Measurements from ENCODE around the gene CDH23.
A peak's percentile ranks its signal among the peaks of the same experiment; 100 is the strongest.
"Not testable (repeated sequence)": the region's sequence is repeated elsewhere in the genome, so short reads cannot be mapped to it uniquely, and the experiment has no call there.

The CDH23 gene

DNA sequence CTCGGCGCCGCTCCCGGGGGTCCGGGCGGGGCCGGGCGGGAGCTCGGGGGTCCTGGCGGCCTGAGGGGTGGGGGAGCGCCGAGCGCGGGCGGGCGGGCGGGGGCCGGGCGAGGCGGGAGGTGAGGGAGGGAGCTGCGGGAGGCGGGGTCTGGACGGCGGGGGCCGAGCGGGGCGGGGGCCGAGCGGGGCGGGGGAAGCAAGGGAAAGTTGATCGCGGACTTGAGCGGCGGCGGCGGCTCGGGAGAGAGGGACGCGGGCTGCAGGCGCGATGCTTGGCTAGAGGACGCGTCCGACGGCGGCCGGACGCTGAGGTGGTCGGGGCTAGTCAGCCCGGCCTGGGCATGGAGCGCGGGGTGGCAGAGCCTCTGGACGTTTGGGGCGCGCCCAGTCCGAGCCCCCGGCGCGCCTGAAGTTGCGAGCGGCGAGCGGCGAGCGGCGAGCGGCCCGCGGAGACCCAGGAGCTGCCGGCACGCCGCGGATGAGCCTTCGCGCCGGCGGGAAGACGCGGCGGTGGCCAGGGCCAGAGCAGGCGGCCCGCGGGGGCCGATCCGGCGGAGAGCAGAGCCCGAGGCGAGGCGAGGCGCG lies at the start of gene CDH23:
Gene CDH23, plus strand, starts transcription at position 210 of the 585 bp plus-strand sequence. CDS start 42,912 bp downstream, outside the sequence.
- DNase-seq = no peak

DNA sequence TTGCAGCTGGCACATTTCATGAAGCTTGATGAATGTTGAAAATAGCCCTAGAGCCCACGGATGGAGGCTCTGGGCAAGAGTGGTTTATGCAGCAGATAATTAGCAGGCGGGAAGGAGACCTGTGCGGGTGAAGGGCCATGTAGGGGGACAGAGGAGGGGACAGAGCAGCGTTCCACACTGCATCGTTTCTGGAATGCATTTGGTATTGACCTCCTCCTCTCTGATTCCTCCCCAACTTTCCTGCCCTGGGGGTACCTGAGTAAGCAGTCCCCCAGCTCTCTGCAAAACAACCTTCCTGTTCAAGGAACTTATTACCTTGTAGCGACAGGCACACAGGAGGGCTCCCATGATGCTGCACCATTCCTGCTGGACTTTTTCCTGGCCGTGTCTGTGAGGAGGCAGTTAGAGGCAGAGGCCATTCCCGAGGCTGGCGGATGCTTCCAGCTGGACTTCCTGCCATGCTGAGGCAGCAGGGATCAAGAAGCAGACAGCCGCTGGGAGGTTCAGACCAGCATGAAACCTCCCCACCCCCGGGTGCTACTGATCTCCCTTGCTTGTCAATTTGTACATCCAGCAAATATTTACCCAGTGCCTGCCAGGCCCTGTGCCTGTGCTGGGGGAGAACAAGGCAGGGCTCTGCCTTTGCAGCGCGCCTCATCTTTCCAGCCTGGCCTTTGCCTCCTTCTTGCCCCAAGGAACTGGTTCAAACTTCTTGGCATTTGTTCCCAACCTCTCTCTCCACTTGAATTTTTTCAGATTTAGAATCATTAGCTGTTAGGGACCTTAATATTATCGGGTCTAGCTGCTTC lies 48.9 kb upstream of the CDH23 start:
- no peak for DNase-seq

DNA sequence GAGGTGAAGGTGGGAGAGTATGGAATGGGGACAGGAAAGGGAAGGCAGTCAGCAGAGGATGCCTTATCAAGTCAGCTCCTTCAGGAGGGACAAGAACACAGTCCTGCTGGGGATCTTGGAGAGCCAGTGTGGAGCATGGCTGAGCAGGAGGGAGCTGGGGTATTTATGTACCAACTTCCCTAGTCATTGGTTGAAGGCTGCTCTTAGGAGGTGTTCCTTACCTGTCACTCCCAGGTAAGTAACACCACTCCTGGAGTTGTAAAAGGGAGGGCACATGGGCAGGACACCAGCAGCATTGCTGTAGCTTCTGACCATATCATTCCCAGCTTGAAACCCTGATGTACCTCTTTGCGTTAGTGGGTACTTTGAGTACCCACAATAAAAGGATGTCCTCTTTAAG lies 47.9 kb upstream of the CDH23 start:
- no peak for DNase-seq

DNA sequence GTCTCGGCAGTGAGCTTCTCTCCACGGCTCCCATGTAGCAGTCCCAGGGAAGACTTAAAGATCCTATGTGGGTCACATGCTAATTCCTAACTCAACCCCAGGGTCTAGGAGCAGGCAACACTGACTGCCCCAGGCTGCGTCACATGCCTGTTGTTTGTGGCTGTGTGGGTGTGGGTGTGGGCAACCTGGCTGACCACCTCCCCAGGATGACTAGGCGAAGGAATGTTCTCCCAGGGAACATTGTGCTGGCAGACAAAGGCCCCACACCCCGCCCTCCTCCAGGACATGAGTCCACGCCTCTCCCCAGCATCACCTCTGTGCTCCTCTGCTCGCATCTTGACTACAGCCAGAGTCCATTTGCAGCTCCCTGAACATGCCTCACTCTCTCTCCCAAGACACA lies 47.3 kb upstream of the CDH23 start:
- DNase-seq = no peak

DNA sequence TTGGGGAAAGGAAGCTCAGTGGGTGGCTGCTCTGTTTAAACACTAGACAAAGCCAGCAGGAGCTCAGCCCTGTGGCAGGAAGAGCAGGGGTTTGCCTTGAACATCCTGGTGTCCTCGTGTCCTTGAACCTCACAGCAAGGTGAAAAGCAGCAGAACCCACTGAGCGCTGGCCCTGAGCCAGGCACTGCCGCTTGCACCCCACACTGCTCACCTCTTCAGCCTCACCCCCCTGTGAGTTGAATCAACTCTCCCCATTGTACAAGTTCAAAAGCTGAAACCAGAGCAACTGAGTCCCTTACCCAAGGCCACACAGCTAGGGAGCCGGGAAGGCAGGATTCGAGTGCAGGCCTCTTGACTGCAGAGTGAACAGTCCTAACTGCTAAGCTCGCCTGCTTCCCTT lies 45.6 kb upstream of the CDH23 start:
- DNase-seq = no peak

DNA sequence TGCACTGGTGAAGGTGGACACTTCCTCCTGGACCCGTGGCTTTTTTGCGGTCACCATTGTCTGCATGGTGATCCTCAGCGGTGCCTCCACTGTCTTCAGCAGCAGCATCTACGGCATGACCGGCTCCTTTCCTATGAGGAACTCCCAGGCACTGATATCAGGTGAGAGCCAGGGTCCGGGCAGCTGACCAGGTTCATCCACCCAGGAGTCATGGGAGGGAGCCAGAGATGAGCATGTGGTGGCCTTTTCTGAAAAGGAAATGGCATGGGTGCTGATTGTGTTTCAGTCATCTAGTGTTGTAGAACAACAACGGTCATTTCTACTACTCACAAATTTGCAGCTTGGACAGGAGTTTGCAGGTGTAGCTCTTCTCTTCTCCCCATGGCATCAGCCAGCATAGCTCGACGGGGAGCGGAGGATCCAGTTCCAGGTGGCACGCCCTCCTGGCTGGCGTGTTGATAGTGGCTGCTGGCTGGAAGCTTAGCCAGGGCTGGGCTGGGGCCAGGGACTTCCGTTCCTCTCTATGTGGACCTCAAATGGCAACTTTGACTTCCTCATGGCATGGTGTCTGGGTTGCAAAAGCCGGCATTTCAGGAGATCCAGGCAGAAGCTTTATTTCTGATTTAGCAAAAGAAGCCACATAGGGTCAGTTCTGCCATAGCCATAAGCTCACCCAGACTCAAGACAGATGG lies 44.9 kb upstream of the CDH23 start:
- DNase-seq = no peak

DNA sequence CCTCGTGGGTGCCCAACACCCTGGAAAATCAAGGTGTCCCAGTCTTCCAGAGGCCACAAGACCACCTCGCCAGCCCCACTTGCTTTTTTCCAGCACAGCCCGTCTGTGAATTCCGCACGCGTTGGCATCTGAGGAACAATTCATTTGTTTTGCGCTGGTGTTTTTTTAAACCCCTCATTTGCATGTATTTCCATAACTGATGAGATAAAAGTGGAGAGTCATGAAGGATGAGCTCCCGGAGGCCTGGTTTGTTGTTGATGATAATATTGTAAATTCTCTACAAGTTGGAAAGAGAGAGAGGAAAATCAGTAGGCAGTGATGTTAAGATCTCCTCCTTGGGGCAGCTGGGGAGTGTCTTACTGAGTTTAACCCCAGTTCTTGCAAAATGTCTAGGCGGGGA lies 43.1 kb upstream of the CDH23 start:
- DNase-seq = no peak

DNA sequence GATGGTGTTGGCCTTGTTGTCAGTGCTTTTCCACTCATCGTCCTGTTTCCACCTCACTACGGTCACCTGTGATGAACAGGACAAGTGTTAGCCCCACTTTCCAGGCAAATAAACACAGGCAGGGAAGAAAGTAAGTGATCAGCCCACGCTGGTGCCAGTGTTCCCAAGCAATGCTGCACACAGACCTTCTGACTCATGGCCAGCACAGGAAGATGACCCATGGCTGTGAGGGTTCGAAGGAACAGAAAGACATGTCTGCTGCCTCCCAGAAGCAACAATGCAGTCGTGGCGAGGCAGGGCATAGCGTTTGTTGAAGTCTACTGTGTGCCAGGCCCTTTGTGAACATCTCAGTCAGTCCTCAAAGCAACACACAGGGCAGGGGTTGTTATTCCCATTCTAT lies 41.9 kb upstream of the CDH23 start:
- no peak for DNase-seq

DNA sequence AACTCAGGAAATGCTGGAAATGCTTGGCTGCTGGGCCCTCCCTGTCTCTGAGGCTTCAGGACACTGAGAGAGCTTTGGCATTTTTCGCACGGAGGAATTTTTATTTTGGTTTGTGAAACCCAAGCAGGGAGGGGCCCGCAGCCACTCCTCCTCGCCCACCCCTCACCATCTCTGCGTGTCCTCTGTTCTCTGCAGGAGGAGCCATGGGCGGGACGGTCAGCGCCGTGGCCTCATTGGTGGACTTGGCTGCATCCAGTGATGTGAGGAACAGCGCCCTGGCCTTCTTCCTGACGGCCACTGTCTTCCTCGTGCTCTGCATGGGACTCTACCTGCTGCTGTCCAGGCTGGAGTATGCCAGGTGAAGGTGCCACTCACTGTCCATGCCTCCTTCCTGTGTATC lies 40.8 kb upstream of the CDH23 start:
- DNase-seq = no peak

DNA sequence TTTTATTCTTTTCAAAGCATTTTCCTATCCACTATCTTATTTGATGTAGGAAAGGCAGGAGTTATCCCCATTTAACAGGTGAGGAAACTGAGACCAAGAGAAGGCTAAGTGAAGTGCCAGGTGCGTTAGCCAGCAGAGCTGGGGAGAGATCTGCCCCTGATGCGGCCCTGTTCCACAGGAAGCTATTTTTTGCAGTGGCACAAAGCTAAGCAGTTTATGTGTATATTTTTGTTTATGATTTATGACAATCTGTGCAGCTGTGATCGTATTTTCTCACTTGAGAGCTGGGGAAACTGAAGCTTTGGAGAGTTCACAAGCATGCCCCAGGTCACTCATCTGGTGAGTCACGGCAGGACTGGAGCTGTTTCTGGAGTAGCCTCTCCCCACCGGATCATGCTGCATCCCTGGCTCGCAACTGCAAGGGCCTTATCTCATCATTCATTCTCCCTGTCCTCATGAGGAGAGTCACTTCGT lies 38.9 kb upstream of the CDH23 start:
- no peak for DNase-seq

DNA sequence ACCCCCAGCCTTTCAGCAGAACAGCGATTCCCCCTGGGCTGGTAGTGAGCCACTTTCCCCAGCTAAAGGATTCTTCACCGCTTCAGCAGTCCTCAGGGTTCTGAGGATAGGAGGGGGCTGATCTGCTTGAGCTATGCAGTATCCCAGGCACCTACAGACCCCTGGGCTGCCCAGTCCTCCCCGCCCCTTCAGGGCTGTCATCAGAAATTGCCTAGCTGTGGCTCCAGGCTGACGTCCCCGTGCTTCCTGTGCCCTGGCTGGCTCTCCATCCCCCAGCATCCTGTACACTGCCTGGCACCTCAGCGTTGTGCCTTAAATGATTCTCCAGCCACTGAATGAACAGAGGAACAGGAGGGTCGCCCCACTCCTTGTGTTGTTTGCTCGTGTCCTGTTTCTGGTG lies 38.4 kb upstream of the CDH23 start:
- DNase-seq = no peak

DNA sequence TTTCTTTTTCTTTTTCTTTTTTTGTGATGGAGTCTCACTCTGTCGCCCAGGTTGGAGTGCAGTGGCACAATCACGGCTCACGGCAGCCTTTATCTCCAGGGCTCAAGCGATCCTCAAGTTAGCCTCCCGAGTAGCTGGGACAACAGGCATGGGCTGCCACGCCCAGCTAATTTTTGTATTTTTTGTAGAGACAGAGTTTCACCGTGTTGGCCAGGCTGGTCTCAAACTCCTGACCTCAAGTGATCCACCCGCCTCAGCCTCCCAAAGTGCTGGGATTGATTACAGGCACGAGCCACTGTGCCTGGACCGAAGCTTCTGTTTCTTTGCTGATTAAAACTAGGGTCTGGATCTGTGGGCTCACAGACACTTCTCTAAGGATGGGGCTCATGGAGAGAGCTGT lies 37.8 kb upstream of the CDH23 start:
- not testable (repeated sequence) for DNase-seq

DNA sequence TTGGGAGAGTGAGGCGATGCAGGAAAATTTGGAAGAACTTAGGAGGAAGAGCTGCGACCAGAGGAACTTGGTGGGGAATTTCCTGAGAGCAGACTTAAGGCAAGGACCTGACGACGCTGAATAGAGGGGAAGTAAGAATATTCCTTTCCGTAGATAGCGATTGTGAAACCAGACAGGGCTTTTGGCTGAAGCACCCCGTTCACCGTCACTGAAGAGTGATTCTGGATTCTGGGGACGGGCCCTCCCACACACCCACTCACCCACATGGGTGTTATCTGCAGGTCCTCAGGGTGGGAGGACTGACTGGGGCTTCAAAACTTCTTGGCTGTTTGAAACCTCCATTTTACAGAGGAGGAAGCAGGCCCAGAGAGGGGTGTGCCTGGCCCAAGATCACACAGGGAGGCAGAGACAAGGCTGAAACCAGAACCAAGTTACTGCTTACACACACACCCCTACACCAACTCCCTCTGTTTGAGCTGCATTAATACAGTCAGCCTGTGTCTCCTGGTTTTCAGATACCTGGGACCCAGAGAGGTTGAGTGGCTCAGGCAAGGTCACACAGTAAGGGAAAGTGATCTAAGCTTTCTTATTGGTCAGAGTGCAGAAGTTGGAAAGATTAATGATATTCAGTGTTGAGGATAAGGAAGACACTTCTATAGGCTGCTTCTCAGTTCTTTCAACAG lies 37.2 kb upstream of the CDH23 start:
- no peak for DNase-seq

DNA sequence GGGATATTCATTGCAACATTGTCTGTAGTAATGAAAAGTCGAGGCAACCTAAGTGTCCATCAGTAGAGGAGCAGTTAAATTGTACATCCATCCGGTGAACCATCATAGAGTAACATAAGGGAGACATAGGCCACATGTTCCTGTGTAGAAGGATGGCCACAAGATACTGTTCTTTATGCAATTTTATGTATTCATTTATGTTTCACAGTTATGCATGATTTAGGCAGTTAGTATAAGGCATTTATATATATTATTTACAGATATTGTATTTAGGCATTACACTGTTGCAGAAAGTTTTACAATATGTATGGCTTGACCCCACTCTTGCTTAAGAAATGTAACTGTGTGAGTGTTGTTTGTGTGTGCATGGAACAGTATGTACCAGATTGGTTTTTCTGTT lies 36.0 kb upstream of the CDH23 start:
- no peak for DNase-seq

DNA sequence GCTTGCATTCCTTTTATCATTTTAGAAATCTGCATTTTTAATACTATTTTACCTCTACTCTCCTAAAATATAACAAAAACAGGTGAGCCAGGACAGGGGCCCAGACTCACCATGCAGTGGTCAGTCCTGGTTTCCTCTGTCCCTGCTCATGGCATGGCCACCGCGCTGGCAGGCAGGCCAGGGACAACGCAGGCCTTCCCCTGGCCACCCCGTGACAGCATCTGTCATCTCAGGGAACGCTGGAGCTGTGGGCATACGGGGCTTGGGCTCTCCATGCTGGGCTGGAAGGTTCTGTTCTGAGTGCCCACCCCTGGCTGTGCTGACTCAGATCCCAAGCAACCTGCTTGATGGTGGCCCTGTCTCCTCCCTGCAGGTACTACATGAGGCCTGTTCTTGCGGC lies 35.1 kb upstream of the CDH23 start:
- no peak for DNase-seq

DNA sequence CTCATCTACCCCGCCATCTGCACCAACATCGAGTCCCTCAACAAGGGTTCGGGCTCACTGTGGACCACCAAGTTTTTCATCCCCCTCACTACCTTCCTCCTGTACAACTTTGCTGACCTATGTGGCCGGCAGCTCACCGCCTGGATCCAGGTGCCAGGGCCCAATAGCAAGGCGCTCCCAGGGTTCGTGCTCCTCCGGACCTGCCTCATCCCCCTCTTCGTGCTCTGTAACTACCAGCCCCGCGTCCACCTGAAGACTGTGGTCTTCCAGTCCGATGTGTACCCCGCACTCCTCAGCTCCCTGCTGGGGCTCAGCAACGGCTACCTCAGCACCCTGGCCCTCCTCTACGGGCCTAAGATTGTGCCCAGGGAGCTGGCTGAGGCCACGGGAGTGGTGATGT lies 34.6 kb upstream of the CDH23 start:
- no peak for DNase-seq

DNA sequence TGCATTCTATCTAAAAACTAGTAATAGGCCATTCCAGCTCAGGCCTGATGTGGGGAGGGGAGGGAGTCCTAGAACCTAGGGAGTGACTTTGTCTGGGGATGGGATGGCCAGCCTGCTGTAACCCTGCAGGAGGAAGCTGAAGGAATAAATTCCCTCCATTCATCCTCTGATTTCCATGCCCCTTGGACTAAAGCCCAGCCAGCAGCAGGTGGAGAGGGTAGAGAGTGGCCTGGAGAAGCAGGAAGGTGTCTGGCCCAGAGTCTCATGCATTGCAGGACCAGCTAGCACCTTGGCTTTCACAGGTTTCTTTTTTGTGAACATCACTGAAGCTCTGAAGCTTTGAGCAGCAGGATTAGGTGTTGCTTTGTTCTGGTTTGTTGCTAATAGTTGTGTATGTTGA lies 32.8 kb upstream of the CDH23 start:
- peak; percentile 27 for DNase-seq

DNA sequence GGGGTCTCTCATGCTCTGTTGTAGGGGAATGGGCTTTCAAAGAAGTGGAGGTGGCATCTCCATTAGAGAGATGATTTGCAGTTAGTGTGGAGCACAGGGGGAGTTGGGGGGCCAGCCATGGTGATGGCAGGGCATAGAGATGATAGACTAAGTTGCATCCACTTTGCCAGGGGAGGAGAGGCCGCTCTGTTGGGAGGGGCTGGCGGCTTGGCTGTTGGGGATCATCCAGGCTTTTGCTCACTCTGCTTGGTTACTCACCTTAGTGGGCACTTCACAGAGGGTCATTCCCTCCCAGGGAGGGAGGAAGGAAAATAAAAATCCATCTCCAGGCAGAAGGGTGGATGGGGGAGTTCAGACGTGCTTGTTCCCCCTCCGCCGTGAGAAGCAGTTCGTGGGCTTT lies 31.4 kb upstream of the CDH23 start:
- no peak for DNase-seq

DNA sequence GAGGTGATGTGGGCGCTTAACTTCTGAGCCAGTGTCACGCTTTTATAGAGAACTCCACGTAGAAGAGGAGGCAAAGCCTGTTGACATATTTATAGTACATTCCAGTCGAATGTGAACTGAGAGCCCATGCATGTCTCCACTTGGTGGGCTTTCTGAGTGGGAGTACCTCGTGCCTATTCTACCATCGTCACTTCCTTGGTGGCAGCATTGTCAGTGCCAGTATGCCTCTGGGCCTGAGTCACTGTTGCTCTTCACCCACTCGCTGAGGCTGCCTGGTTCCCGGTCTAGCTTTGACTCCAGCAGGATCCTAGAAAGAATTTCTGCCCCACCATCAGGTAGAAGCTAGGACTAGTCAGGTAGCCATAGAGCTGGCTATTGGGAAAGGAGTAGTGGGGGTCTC lies 30.0 kb upstream of the CDH23 start:
- DNase-seq = no peak

DNA sequence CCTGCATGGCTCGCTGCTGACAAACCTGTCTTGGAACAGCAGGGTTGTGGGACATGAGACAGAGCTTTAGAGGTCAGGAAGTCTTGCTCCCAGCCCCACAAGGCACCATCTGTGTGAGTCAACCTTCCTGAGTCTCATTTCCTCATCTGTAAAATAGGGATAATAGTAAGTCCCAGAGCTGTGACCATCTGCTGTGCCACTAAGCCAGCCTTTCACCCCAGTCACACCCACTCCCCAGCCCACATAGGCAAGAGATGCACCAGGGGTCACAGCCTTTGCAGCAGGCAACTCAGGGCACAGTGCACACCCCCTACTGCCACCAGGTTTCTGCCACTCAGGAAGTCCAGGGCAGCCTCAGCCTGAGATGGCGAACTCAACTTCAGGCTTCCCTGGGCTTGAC lies 29.4 kb upstream of the CDH23 start:
- DNase-seq = no peak

DNA sequence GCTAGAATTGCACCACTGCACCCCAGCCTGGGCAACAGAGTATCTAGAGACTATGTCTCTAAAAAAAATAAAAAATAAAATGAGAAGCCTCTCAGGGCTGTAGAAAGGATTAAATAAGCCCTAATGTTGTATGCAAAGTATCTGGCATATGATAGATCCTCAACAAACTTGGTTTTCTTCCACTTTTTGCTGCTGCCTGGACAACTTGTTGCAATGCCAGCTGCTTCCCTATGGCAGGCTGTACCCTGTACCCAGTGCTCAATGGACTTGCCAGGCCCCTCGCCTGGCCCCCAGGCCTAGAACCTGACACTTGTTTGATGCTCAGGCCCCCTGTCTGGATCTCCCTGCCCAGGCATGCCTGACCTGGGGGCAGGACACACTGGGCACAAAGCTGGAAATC lies 28.5 kb upstream of the CDH23 start:
- DNase-seq = no peak

DNA sequence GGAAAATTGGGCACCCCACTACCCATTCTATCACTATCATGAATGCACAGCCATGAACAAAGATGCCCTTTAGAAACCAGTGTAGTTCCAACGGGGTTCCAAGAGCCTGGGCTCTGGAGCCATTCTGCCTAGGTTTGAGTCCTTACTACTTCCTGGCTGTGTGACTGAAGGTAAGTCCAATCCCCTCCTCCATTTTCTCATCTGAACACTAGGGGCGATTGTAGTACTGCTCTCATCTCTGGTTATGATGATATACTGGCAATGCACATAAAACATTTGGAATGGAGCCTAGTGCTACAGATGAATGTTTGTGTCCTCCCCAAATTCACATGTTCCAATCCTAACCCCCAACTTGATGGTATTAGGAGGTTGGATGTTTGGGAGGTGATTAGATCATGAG lies 28.1 kb upstream of the CDH23 start:
- DNase-seq = no peak

DNA sequence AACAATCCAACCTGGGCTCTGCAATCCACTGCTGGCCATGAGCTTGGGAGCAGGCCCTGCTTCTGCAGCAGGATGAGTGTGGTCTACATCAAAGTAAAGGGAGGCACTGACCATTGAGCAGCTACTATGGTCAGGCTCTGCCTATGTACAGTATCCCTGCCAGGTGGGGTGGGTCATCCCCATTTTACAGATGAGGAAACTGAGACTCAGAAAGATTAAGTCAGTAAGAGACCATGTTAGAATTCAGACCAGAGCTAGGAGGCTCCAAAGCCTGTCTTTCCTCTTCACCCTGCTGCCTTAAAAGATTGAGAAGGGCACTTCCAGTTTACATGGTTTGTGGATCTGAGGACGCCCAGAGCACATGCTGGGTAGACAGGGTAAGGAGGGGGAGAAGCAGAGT lies 27.1 kb upstream of the CDH23 start:
- no peak for DNase-seq

DNA sequence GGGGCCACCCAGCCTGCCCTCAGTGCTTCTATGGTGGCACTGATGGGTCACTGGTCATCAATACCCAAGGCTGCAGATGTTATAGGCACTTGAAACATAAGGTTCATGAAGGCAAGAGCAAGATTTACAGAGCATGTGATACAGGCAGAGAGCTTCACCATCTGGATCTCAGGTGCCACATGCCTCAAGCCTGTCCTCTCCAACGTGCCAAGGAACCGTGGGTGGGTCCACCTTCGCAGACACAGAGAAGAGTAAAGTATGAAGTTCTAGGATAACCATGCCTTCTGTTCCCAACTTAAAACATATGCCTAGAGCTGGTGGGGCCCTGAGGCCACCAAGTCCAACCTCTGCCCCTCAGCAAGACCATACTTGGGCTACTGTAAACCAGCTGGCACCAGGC lies 26.7 kb upstream of the CDH23 start:
- no peak for DNase-seq

All from NCI-H187 treated with DMSO at 0.1 percent for 48 hours (cell line).